ENCODE measurements around the gene CFAP210. TPM values are rescaled to one million over a fixed set of nuclear protein-coding genes. Genes with fewer than 3 reads are reported as not detected.

CFAP210 gene
- total and polyA plus RNA-seq, 9 of the 15 experiments (the other 6 are each of a cell fraction or from before 2014, with no cell fraction given) = 0.75 to 3.6 (median 1.3) TPM

- no peak for TF ChIP-seq ZNF589 (CRISPR knock-in tag; IDR thresholded peaks at IDR 0.05; ENCODE audit: low read depth)
- TF ChIP-seq CBFA2T2 (conservative IDR thresholded peaks at IDR 0.05) = peak; percentile 30; the same call in 1 of the 2 replicates
- peak; percentile 28; the same call in 1 of the 2 replicates for TF ChIP-seq EP400 (IDR thresholded peaks at IDR 0.05)
- TF ChIP-seq BDP1 (IDR thresholded peaks at IDR 0.05; ENCODE audit: insufficient read depth, insufficient read length) = no peak
- peak; percentile 82; the same call in 1 of the 2 replicates for TF ChIP-seq EP300 (IDR thresholded peaks at IDR 0.05; ENCODE audit: low read length)
- TF ChIP-seq PHB (CRISPR knock-in tag; IDR thresholded peaks at IDR 0.05) = no peak
- TF ChIP-seq ADNP (tag; IDR thresholded peaks at IDR 0.05) = no peak
- TF ChIP-seq MAFG (tag; conservative IDR thresholded peaks at IDR 0.05) = no peak
- peak; percentile 73; the same call in 1 of the 2 replicates for TF ChIP-seq ATF7 (IDR thresholded peaks at IDR 0.05)
- no peak for TF ChIP-seq PYGO2 (tag; IDR thresholded peaks at IDR 0.05)
- TF ChIP-seq, protein P1, sequence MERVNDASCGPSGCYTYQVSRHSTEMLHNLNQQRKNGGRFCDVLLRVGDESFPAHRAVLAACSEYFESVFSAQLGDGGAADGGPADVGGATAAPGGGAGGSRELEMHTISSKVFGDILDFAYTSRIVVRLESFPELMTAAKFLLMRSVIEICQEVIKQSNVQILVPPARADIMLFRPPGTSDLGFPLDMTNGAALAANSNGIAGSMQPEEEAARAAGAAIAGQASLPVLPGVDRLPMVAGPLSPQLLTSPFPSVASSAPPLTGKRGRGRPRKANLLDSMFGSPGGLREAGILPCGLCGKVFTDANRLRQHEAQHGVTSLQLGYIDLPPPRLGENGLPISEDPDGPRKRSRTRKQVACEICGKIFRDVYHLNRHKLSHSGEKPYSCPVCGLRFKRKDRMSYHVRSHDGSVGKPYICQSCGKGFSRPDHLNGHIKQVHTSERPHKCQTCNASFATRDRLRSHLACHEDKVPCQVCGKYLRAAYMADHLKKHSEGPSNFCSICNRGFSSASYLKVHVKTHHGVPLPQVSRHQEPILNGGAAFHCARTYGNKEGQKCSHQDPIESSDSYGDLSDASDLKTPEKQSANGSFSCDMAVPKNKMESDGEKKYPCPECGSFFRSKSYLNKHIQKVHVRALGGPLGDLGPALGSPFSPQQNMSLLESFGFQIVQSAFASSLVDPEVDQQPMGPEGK (CRISPR knock-in tag; IDR thresholded peaks at IDR 0.05; ENCODE audit: borderline replicate concordance) = no peak
- TF ChIP-seq MEF2D (tag; conservative IDR thresholded peaks at IDR 0.05; ENCODE audit: low read depth) = peak; percentile 78; the same call in 1 of the 2 replicates
- peak; percentile 40; the same call in 1 of the 2 replicates for TF ChIP-seq CREB1 (IDR thresholded peaks at IDR 0.05)
- no peak; the same call in 1 of the 2 replicates for TF ChIP-seq CREB1 (CRISPR knock-in tag; IDR thresholded peaks at IDR 0.05)
- peak; percentile 29; the same call in 1 of the 2 replicates for TF ChIP-seq HDAC2 (IDR thresholded peaks at IDR 0.05)
- no peak for TF ChIP-seq PHF8 (IDR thresholded peaks at IDR 0.05; ENCODE audit: borderline replicate concordance, low read length)
- TF ChIP-seq NCOR1 (IDR thresholded peaks at IDR 0.05) = peak; percentile 50; the same call in 1 of the 2 replicates
- no peak for TF ChIP-seq RB1 (IDR thresholded peaks at IDR 0.05; ENCODE audit: low read depth)
- peak; percentile 25 to 33; a peak in 1 of 4 replicates for TF ChIP-seq MNT (conservative IDR thresholded peaks at IDR 0.05)
- TF ChIP-seq, protein P2, sequence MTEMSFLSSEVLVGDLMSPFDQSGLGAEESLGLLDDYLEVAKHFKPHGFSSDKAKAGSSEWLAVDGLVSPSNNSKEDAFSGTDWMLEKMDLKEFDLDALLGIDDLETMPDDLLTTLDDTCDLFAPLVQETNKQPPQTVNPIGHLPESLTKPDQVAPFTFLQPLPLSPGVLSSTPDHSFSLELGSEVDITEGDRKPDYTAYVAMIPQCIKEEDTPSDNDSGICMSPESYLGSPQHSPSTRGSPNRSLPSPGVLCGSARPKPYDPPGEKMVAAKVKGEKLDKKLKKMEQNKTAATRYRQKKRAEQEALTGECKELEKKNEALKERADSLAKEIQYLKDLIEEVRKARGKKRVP (CRISPR knock-in tag; IDR thresholded peaks at IDR 0.05) = no peak
- 0 out of 2 replicates have a peak, but pooled peaks have one; percentile 55 for TF ChIP-seq JUNB (CRISPR knock-in tag; conservative IDR thresholded peaks at IDR 0.05)
- no peak for TF ChIP-seq KAT8 (IDR thresholded peaks at IDR 0.05; ENCODE audit: low read depth)
- TF ChIP-seq, protein P3, sequence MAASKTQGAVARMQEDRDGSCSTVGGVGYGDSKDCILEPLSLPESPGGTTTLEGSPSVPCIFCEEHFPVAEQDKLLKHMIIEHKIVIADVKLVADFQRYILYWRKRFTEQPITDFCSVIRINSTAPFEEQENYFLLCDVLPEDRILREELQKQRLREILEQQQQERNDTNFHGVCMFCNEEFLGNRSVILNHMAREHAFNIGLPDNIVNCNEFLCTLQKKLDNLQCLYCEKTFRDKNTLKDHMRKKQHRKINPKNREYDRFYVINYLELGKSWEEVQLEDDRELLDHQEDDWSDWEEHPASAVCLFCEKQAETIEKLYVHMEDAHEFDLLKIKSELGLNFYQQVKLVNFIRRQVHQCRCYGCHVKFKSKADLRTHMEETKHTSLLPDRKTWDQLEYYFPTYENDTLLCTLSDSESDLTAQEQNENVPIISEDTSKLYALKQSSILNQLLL (CRISPR knock-in tag; IDR thresholded peaks at IDR 0.05; ENCODE audit: borderline replicate concordance) = no peak
- peak in 1 of 2 experiments; percentile 43; a peak in 1 of 4 replicates for TF ChIP-seq KDM1A (IDR thresholded peaks at IDR 0.05)
These were observed 24.0 kb downstream of the CFAP210 start (continued) for GRCh38 chr2:169670215-169670651.
